Right renal cortex interstitium (tissue), 3 donors: ENCODE data around the gene FAM20B. TPM values are rescaled to one million over a fixed set of nuclear protein-coding genes. Genes with fewer than 3 reads are reported as not detected.
A peak's percentile ranks its signal among the peaks of the same experiment; 100 is the strongest.
"Not testable (repeated sequence)": the region's sequence is repeated elsewhere in the genome, so short reads cannot be mapped to it uniquely, and the experiment has no call there.

Experiments
- DNase-seq, 3 donors: peaks; one replicate each; pipeline ENCODE4 v3.0.0-alpha.2; 2013; ENCODE audit warnings: low read depth in 3 of 3, low spot score in 2 of 3
- polyA plus RNA-seq, 3 donors: library from polyadenylated mRNA; unstranded; fragments of 120-200 nt; gene quantifications; one replicate each; pipeline ENCODE4 v1.2.1, GENCODE V29; 2013; ENCODE audit not compliant: insufficient read length in 3 of 3

The FAM20B gene
- polyA plus RNA-seq, 3 donors, result 42.4 to 48.2 (median 44.8) TPM

- DNase-seq, result no peak
Measured at GRCh38 chr1:179023946-179024650, 1.6 kb upstream of the FAM20B start.

- peak in 2 of 3 donors; percentile 36 to 44 for DNase-seq
Measured at GRCh38 chr1:179025975-179026812, 500 bp downstream of the FAM20B start.

GRCh38 chr1:179026813-179027669 lies 1.3 kb downstream of the FAM20B start:
- no peak for DNase-seq

GRCh38 chr1:179029321-179029759 lies 3.6 kb downstream of the FAM20B start:
- no peak for DNase-seq

GRCh38 chr1:179030130-179030529 lies 4.4 kb downstream of the FAM20B start:
- DNase-seq, result no peak

DNA sequence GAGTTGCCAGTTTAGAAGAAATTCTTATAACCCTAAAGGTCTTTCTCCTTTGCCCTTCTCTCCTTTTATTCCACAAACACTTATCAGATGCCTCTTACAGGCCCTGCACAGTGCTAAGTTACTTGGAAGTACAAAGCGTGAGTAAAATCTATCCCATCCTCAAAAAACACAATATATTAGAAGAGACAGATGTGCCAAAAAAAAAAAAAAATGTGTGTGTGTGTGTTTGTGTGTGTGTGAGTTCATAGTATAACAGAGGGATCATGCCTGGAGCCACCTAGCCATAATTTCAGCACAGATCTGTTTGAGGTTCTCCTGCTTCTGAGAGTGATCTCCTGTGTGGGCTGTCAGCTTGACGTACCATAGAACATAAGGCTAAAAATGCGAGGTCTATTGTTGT lies 5.0 kb downstream of the FAM20B start:
- DNase-seq, result no peak

GRCh38 chr1:179031284-179031683 lies 5.6 kb downstream of the FAM20B start:
- DNase-seq, result no peak

GRCh38 chr1:179031855-179032513 lies 6.3 kb downstream of the FAM20B start:
- DNase-seq, result no peak

DNA sequence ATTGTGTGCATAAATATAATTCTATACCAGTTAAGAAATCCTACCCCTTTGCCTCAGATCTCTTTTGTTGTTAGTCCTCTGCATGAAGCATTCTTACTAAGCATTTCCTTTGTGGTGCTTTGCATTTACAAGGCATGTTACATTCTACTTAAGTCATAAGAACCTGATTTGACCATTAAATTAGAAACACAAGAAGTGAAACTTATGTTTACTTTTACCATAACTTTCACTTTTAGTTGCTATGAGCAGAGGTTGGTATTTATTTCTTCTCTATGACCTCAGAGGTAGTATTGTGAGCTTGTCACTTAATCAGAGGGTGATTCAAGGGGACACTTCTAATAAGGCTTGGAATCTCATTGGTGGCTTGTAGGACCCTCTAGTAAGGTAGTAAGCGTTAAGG lies 9.0 kb downstream of the FAM20B start:
- no peak for DNase-seq

GRCh38 chr1:179036844-179037465 lies 11.3 kb downstream of the FAM20B start:
- no peak for DNase-seq

GRCh38 chr1:179038528-179039281 lies 13.0 kb downstream of the FAM20B start:
- DNase-seq, result no peak

DNA sequence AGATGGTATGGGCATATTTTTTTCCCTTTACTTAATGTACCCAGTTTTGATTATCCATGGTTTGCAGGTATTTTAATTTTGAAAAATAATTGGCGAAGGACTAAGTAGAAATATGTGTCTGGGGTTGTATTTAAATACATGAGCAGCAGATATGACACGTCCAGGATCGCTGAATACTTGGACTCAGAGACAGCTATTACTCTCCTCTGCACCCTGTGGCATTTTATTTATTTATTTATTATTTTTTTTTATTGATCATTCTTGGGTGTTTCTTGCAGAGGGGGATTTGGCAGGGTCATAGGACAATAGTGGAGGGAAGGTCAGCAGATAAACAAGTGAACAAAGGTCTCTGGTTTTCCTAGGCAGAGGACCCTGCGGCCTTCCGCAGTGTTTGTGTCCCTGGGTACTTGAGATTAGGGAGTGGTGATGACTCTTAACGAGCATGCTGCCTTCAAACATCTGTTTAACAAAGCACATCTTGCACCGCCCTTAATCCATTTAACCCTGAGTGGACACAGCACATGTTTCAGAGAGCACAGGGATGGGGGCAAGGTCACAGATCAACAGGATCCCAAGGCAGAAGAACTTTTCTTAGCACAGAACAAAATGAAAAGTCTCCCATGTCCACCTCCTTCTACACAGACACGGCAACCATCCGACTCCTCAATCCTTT lies 13.9 kb downstream of the FAM20B start:
- DNase-seq, result not testable (repeated sequence)

DNA sequence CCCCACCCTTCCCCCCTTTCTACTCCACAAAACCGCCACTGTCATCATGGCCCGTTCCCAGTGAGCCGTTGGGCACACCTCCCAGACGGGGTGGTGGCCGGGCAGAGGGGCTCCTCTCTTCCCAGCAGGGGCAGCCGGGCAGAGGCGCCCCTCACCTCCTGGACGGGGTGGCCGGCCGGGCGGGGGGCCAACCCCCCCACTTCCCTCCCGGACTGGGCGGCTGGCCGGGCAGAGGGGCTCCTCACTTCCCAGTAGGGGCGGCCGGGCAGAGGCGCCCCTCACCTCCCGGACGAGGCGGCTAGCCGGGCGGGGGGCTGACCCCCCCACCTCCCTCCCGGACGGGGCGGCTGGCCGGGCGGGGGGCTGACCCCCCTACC lies 14.5 kb downstream of the FAM20B start:
- not testable (repeated sequence) for DNase-seq

DNA sequence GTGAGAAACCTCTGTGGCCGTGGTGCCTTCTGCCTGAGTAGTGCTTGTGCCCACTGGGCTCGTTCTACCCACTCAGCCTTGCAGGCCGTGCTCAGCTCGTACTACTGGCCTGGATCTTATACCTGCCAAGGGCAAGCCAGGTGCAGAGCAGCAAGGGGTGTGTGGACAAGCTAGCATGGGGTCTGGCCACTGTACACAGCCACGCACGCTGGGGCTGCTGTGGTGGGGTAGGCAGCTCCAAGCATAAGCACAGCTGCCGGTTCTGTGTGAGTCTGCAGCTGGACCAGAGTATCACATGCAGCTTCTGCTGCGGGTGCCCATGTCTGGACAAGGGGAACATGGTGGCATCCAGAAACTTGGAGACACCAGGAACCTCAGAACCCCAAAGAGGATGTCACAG lies 16.4 kb downstream of the FAM20B start:
- no peak for DNase-seq

GRCh38 chr1:179042700-179043099 lies 17.0 kb downstream of the FAM20B start:
- DNase-seq, result no peak

GRCh38 chr1:179043266-179043665 lies 17.6 kb downstream of the FAM20B start:
- DNase-seq, result no peak

GRCh38 chr1:179043907-179044306 lies 18.2 kb downstream of the FAM20B start:
- DNase-seq, result no peak

- no peak for DNase-seq
Measured at GRCh38 chr1:179046808-179047635, 21.3 kb downstream of the FAM20B start.
